ENCODE measurements around the gene DTD2.
A peak's percentile ranks its signal among the peaks of the same experiment; 100 is the strongest.

The DTD2 gene

DNA sequence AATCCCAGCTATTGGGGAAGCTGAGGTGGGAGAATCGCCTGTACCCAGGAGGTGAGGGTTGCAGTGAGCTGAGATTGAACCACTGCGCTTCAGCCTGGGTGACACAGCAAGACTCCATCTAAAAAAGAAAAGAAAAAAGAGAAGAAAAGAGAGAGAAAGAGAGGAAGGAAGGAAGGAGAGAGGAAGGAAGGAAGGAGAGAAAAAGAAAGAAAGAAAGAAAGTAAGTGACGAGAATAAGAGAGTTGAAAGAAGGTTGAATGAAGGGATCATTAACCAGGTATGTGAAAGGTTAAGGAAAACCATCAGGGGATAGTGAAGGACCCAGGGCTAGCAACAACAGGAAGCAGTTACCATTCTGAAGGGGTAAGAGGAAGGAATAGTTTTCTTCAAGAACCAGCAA lies 4.2 kb upstream of the DTD2 start:
- no peak for TF ChIP-seq CTCF (conservative IDR thresholded peaks at IDR 0.05)
- H3K27ac ChIP-seq: no peak overlapping the region

DNA sequence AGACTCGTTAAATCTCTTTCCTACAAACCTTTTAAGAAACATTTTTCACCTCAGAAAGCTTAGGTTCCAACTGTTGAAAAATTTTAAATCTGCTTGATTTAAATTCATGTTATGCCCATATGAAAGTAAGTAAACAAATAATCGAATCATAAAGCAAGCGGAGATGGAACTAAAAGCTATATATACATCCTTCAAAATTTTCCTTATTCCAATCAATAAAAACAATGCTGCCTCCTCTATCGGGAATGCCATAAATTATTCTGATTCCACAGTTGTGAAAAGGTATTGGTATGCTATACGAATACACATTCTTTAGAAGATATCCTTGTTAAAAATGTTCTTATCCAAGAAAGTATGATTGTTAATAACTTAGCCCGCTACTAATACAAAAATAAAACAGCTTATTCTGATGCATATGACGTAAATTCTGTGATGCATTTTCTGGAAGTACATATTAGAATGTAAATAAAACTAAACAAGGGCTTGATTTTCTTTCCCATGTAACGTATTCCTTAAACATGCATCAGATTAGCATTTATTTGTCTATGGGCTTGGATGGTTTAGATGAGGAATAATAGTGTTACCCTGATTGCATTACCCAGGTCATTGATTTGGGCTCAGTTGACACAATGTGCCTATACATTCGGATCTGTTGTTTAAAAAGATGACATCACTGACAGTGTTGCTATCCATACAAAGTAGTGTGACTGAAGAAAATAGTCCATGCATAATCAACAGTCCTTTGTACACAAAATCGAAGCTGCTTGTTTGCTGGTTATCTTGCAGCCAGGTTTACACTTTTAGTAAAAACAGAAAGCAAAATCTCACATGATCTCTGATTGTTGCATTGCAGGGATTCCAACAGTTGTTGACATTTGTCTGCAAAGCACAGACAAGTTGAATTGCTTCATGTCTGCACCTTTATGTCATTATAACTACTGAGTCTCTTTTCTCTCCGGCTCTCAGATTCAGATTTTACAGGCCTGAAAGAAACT lies 656 bp upstream of the DTD2 start:
- TF ChIP-seq CTCF (conservative IDR thresholded peaks at IDR 0.05): no peak
- peak overlapping the region; percentile 90 for H3K27ac ChIP-seq

DNA sequence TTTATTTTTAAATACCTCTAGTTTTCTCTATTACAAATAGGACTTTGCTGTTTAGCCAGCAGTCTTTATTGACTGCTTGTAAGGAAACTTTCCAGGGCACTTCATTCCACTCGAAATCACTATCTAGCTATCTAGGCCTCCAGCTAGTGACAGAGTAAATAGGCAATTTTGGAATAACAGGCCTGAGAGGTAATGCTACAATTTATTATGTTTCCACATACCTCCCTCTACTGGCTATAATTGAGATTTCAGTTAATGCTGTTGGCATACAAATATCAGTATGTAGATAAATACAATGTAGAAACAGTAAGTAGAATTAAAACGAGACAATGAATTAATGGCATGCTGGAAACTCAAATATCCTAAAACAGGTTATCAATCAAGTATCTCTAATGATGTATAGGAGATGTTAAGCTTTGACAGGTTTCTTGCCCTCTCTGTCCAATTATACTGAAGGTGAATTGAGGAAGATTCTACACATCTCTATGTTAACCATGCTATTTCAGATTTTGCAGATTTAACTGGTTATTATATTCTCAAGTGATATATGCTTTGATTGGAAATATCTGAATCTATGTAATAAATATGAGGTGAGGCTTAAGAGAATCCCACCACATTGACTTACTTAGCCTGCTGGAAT lies 7.2 kb downstream of the DTD2 start:
- peak overlapping the region; percentile 44 for H3K27ac ChIP-seq
- peak; percentile 81 for TF ChIP-seq CTCF (conservative IDR thresholded peaks at IDR 0.05)

- H3K27ac ChIP-seq: peak overlapping the region; percentile 44; the same call in 1 of the 2 replicates
- TF ChIP-seq CTCF (conservative IDR thresholded peaks at IDR 0.05): no peak
Observed at GRCh38 chr14:31449136-31449535, 8.2 kb downstream of the DTD2 start.

DNA sequence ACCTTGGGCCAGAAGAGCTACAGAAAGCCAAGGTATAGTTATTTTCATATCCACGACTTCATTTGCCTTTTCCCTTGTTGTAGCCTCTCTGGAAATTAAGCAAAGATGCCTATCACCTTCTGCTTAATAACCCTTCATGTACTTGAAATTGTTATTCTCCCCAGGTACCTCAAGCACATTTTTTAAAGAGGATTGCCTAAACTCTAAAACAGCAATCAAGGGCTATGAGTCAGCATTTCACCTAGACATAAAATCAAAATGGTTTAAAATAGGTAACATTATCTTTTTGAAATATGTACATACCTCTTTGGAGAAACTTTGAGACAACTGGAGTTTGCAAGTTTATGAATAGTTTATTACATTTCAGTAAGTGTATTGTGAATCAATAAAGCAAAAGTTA lies 11.6 kb downstream of the DTD2 start:
- TF ChIP-seq CTCF (conservative IDR thresholded peaks at IDR 0.05): no peak
- no peak overlapping the region for H3K27ac ChIP-seq

DNA sequence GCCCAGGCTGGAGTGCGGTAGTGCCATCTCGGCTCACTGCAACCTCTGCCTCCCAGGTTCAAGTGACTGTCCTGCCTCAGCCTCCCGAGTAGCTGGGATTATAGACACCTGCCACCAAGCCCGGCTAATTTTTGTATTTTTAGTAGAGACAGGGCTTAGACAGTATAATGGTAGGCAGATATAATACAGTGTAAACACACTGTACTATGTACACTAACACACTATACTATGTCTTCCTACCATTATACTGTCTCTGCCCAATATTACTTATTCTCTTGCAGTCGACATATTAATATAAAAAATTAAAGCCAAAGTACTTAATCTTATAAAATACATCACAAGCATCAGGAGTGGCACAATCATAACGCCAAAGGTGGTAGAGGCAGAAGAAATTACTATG lies 15.0 kb downstream of the DTD2 start:
- H3K27ac ChIP-seq: no peak overlapping the region
- TF ChIP-seq CTCF (conservative IDR thresholded peaks at IDR 0.05): no peak

DNA sequence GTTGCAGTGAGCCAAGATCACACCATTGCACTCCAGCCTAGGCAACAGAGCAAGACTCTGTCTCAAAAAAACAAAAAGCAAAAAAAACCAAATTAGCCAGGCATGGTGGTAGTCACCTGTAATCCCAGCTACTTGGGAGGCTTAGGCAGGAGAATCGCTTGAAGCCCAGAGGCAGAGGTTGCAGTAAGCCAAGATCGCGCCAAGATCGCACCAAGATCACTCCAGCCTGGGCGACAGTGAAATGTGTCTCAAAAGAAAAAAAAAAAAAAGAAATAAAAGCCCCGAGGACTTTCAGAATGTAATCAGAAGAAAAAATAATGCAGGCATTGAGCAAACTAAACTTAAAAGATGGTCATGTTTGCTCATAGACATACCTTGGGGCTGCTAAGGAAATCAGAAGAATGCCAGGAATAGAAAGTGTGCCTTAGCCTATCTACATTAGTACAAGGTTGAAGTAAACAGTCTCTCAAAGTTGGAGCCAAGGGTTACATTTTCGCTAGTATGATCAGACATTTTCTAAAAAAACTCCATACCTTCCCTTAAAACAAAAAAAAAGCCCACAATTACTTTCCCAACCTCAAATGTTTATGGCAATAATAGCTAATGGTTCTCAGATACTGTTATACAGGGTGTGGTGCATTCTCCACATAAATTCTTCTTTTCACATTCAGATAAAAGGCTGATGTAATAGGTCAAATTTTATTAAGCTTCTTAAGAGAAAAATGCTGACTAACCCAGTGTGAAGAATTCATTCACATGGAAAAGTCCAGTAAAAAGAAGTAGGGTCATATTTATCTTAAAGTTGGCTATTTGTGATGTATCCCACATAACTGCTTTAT lies 15.8 kb downstream of the DTD2 start:
- no peak for TF ChIP-seq CTCF (conservative IDR thresholded peaks at IDR 0.05)
- no peak overlapping the region for H3K27ac ChIP-seq

All from VCaP (cell line).